HG03575 (cell line): ENCODE results near the gene ZNF286A.
"Not testable (repeated sequence)": the region's sequence is repeated elsewhere in the genome, so short reads cannot be mapped to it uniquely, and the experiment has no call there.

Source experiments
- ATAC-seq: cut with Tn5 transposase; IDR thresholded peaks from one replicate; pipeline ENCODE4 v1.9.1; 2021; ENCODE audit not compliant: unreplicated experiment, insufficient number of reproducible peaks, low FRiP score; ENCODE audit errors: extremely low read depth

The ZNF286A gene

DNA sequence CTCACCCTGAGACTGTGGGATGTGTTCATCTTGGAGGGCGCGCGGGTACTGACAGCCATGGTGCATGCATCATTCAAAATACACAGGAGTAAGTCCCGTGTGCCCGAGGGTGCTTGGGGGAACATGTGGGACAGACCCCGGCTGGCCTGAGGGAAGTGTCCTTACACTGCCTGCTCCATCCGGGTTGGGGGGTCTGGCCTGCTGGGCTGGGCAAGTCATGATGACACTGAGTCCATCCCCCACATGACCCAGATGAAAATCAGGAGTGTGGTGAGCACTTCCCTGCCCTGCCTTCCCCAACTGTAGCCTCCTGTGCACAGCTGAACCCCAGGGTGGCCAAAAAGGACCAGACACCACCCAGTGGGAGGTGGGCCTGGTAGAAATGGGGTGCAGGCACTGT is 43.4 kb downstream of the ZNF286A start:
- no peak for ATAC-seq

- no peak for ATAC-seq
Measured at GRCh38 chr17:15744074-15744676, 44.6 kb downstream of the ZNF286A start.

GRCh38 chr17:15744885-15745284 is 45.3 kb downstream of the ZNF286A start:
- no peak for ATAC-seq

- not testable (repeated sequence) for ATAC-seq
Measured at GRCh38 chr17:15749403-15749802, 49.9 kb downstream of the ZNF286A start.

- not testable (repeated sequence) for ATAC-seq
Measured at GRCh38 chr17:15768865-15769533, 69.4 kb downstream of the ZNF286A start.
